NCI-H345 treated with DMSO at 0.1 percent for 48 hours (cell line): ENCODE data around the gene CTSD.

Experiments used
- DNase-seq: peaks from one replicate; lab custom pipeline; 2025; ENCODE audit not compliant: unreplicated experiment; lab: John Stamatoyannopoulos, UW

The CTSD gene

DNA sequence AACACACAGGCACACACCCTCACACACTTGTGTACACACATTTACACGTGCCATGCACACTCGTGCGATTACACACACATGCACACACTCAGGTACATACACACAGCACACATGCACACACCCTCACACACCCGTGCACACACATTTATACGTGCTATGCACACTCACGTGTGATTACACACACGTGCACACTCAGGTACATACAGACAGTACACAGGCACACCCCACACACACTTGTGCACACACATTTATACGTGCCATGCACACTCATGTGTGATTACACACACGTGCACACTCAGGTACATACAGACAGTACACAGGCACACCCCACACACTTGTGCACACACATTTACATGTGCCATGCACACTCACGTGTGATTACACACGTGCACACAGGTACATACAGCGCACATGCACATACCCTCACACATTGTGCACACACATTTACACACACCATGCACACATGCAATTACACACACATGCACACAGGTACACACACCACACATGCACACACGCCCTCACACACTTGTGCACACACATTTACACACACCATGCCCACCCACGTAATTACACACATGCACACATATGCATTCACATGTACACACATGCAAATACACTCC is 17.9 kb downstream of the CTSD start:
- DNase-seq = no peak

DNA sequence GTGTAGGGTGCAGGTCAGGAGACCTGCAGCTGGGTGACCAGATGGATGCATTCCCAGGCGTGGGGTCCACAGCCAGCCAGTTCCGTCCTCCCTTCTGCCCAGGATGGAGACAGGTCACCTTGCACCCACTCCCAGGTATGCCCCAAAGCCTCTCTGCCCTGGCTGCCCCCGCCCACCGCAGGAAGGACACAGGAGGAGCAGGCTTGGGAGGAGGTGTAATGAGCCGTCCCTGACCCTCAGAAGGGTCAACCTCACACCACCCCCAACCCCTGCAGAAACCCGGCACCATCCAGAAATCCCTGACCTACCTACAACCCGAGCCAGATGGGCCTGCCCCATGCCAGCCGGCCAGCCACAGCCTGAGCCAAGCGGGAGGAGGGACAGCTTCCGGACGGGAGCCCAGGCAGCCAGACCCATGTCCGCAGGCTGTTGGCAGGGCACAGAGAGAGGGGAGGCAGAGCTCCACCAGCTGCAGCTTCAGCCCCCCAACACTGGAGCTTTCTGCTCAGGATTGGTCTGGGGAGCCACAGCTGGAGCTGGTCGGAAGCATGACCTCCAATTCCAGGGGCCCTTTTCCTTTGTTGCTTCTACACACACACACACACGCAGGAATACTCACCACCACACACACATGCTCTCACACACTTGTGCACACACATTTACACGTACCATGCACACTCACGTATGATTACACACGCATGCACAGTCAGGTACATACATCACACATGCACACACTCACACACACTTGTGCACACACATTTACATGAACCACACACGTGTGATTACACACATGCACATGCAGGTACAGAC is 18.6 kb downstream of the CTSD start:
- DNase-seq = no peak

DNA sequence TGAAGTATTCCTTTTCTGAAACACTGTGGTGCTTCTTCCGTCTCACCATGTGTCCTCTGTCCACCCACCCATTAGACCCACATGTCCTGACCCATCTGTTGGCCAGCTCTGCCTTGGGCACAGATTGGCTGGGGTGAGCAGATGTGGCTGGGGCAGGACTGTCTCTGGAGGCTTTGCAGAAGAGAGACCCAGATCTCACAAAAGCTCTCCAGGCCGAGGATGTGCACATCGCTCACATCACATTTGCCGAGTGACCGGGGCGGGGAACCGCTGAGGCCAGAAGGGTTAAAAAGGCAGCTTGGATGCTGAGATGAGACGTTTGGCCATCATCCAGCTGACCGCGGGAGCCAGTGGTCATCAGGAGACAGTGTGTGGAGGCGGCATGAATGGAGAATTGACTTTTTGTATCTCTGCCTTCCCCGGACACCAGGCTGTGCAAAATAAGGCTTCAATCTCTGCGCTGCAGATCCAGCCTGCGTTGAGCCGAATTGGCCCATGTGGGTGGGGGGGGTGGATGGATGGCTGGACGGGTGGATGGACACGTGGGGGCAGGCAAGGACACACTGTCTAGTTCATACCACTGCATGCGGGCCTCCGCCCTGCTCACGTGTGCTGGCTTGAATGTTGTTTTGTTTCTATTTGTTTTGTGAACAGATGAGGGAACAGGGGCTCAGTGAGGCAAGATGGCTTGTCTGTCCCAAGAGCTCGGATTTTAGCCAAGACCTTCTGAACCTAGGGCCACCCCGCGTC is 19.4 kb downstream of the CTSD start:
- no peak for DNase-seq

DNA sequence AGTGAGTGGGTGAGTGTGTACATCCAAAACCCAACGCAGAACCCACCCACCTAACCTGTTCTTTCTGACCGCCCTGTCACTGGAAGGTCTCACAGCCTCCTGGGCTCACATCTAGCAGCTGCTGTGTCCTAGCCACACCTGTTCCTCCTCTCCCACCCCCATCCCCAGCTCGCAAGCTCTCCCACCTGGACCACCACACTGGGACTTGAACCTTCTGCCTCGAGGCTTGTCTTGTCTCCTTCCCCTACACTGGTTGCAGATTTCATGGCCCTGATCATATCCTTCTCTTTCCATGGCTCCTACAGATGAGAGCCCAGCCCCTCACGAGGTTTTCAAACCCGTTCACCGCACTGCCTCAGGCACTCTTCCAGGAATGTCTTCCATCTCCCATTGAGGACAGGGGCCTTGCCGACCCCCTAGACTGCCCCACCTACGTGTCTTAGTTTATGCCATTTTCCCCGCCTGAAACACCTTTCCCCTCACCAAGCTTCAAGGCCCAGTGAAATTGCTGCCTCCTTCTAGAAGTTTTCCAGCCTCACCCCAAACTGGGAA is 20.1 kb downstream of the CTSD start:
- DNase-seq = no peak

- DNase-seq = no peak
Measured at GRCh38 chr11:1742869-1743584, 20.7 kb downstream of the CTSD start.

GRCh38 chr11:1742371-1742770 is 21.4 kb downstream of the CTSD start:
- no peak for DNase-seq

DNA sequence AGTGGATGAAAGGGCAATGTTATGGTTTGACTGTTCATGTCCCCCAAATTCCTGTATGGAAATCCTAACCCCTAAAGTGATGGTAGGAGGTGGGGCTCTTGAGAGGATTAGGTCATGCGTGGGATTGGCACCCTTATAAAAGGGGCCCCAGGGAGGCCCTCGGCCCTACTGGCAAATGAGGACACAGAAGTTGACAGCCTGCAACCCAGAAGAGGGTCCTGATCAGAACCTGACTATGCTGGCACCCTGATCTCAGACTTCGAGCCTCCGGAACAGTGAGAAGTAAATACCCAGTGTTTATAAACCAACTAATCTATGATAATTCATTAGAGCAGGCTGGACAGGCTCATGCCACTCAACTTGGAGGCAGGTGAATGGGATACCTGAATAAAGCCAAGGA is 22.0 kb downstream of the CTSD start:
- DNase-seq = no peak

DNA sequence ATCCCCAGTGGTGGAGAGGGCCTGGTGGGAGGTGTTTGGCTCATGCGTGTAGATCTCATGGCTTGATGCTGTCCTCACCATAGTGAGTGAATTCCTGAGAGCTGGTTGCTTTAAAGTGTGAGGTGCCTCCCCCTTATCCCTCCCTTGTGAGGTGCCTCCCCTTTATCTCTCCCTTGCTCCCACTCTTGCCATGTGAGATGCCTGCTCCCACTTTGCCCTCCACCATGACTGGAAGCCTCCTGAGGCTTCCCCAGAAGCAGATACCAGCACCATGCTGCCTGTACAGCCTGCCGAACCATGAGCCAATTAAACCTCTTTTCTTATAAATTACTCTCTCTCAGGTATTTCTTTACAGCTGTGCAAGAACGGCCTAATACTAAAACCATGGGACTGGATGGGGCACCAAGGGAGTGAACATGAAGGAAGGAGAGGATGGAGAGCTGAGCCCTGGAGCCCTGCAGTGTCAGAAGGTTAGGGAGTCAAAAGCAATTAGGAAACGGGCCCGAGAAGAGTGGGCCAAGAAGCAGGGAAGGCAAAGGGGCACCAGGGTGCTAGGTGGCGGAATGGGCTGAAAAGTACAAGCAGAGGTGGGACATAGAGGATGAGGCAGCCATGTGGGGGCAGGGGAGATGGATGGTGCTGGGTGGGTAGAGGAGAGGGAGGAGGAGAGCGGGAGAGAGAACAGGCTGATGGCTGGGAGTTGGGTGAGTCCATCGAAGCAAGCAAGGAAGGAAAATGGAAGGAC is 22.8 kb downstream of the CTSD start:
- no peak for DNase-seq

- no peak for DNase-seq
Measured at GRCh38 chr11:1739576-1739975, 24.2 kb downstream of the CTSD start.

GRCh38 chr11:1738380-1738779 is 25.3 kb downstream of the CTSD start:
- no peak for DNase-seq

GRCh38 chr11:1737080-1737757 is 26.5 kb downstream of the CTSD start:
- DNase-seq = no peak

GRCh38 chr11:1736447-1736992 is 27.2 kb downstream of the CTSD start:
- DNase-seq = no peak

DNA sequence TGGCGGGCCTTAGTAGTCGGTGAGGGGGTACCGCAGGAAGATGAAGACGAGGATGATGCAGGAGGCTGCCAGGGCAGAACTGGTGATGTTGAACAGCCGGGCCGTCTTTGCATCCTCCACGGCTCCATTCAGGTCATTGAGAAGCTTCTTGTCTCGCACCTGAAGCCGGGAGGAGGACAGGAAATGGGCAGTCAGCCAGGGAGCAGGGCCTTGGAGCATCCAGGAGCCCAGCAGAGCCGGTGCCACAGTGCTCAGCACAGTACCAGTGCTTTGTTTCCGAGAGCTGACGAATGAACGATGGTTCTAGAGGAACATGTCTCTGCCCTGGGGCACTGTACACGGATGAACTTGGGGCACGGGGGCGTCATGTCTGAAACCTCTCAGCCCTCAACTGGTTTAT is 28.5 kb downstream of the CTSD start:
- DNase-seq = no peak

- no peak for DNase-seq
Measured at GRCh38 chr11:1734641-1735081, 29.1 kb downstream of the CTSD start.

DNA sequence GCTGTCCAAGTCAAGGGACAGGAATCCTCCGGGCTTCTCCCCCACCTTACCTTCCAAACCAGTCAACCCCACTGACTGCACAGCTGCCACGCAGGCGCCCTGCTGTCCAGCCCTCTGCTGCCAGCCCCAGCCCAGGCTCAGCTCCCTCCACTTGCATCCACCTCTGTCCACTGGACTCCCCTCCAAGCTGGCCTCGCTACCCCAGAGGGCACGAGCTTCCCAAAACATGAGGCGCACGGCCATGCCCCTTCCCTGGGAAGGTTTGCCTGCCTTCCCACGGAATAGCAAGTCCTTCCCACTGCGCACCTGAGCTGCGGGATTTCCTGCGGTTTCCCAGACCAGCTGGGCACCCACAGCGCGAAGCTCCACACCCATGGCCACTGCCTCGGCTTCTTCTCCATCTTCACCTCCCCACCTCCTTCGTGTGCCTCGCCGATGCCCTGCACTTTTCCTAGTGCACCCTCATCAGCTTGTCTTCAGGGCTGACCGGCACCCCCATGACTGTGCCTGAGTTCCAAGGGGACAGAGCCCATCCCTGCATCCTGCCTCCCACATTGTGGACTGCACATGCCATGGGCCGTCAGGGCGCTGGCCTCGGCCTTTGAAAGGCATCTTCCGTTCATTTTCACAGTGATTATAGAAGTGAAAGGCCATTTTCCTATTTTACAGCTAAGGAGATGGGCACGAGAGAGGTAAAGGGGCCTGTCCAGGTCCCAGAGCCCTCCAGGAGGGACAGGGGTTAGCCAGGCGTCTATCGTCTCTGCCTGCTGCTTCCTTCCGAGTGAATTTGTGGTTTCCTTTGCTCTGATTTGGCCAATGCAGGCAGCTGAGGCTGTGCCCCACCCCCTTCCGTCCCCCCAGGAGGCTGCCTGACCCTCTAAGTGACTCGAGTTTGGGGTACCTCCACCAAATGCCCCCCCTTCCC is 29.7 kb downstream of the CTSD start:
- no peak for DNase-seq

DNA sequence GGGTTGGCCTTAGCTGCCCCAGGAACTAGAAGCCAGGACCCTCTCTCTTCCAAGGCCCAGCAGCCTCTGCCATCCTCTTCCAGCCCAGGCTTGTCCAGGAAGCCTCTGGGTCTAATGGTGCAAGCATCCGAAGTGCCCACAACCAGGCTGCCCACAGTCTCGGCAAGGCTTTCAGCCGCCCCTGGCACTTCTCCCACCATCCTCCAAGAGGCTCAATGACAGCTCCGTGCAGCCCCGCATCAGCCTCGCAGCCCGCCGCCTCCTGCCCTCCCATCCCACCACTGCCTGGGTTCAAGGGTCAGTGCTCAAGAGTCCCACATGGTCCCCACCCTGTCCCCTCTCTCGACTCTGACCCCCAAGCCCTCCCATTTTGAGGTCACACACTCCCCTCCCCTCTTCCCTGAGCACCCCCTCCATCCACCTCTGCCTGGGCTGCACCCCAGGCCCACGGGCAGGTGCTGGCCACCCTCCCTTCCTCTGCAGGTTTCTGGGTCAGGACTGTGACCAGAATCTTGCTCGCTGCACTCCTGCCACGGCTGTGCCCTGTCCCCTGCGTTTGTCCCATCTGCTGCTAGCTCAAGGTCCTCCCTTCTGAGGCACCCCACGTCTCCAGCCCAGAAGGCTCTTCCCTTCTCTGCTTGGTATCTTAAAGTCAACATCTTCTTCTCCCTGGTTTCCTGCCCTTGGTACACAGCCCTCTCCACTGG is 30.6 kb downstream of the CTSD start:
- DNase-seq = no peak

DNA sequence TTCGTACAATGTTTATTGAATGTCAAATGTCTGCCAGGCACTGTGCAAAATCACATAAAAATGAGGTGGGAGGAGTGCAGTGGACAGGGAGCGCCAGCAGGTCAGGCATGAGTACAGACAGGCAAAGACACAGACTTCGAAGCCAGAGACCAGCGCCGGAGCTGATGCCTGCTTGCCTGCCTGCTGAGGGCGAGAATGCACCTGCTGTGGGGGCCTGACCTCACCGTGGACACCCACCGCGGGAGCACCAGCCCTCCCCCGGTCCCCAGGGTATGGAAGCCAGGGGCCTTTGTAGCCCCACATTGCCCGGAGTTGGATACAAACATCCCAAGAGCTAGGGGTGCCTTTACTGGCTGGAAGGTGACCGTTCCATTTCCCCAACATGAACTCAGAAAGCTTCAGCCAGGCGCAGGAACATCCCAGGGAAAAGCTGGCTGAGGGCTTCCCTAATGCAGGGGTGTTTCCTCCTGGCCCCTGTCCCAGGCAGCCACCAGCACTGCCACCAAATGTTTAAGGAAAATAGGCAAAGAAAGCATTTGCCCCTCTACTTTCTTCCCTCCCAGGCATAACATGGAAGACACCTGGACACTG is 31.2 kb downstream of the CTSD start:
- DNase-seq = no peak
